ENCODE results near the gene CBL.
"Not testable (repeated sequence)": the region's sequence is repeated elsewhere in the genome, so short reads cannot be mapped to it uniquely, and the experiment has no call there.

CBL gene

GRCh38 chr11:119185981-119186634, 20.0 kb upstream of the CBL start:
- no peak for DNase-seq (ENCODE audit: low read depth)

DNA sequence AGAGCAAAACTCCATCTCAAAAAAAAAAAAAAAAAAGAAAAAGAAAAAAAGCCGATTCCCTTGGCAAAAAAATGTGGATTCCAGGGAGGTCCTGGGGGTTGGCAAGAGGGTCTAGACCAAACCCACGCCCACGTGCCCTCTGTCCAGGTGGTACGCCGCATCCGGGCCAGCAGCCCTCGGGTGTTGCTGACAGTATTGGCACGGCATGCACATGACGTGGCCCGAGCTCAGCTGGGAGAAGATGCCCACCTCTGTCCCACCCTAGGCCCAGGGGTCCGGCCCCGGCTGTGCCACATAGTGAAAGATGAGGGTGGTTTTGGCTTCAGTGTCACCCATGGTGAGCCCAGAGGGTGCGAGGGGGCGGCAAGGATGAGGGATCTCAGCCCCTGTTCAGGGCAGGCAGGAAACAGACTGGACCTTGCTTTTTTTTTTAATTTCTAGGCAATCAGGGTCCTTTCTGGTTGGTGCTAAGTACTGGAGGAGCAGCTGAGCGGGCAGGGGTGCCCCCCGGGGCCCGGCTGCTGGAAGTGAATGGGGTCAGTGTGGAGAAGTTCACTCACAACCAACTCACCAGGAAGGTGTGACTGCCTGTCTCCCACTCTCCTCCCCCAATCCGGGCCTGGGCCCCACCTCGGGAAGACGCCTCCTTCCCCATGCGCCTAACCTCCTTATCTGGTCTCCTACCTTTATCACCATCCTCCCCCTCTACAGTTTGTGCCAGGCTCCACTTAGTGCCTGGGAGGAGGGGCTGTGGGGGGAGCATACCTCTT, 18.8 kb upstream of the CBL start:
- no peak for DNase-seq (ENCODE audit: low read depth)

- DNase-seq (ENCODE audit: low read depth), result no peak
These were observed 18.1 kb upstream of the CBL start for GRCh38 chr11:119188067-119188466.

- DNase-seq (ENCODE audit: low read depth), result no peak
These were observed 17.3 kb upstream of the CBL start for GRCh38 chr11:119188887-119189286.

GRCh38 chr11:119189393-119189792, 16.7 kb upstream of the CBL start:
- no peak for DNase-seq (ENCODE audit: low read depth)

GRCh38 chr11:119190531-119190930, 15.6 kb upstream of the CBL start:
- DNase-seq (ENCODE audit: low read depth), result no peak

GRCh38 chr11:119191265-119191664, 14.9 kb upstream of the CBL start:
- DNase-seq (ENCODE audit: low read depth), result not testable (repeated sequence)

- DNase-seq (ENCODE audit: low read depth), result no peak
These were observed 14.0 kb upstream of the CBL start for GRCh38 chr11:119192111-119192510.

DNA sequence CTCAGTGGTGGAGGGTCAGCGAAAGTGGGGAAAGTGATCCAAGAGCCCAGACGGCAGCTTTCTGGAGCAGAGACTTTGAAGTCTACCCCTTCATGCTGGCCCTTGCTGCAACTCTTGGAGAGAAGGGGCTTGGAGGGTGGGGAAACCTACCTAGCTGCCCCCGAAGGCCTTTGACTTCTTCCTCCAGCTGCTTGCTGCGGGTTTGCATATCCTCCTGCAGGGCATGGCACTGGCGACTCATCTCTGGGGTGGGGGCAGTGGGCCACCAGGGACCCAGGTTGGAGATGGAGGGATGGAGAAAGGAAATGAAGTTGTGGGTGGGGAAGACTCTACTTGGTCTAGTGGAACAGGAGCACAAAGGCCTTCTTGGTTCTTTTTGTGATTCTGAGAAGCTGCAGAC, 13.1 kb upstream of the CBL start:
- no peak for DNase-seq (ENCODE audit: low read depth)

GRCh38 chr11:119193626-119194025, 12.5 kb upstream of the CBL start:
- DNase-seq (ENCODE audit: low read depth), result no peak

GRCh38 chr11:119194811-119195440, 11.2 kb upstream of the CBL start:
- DNase-seq (ENCODE audit: low read depth), result no peak

GRCh38 chr11:119195680-119196079, 10.5 kb upstream of the CBL start:
- DNase-seq (ENCODE audit: low read depth), result peak; percentile 74

DNA sequence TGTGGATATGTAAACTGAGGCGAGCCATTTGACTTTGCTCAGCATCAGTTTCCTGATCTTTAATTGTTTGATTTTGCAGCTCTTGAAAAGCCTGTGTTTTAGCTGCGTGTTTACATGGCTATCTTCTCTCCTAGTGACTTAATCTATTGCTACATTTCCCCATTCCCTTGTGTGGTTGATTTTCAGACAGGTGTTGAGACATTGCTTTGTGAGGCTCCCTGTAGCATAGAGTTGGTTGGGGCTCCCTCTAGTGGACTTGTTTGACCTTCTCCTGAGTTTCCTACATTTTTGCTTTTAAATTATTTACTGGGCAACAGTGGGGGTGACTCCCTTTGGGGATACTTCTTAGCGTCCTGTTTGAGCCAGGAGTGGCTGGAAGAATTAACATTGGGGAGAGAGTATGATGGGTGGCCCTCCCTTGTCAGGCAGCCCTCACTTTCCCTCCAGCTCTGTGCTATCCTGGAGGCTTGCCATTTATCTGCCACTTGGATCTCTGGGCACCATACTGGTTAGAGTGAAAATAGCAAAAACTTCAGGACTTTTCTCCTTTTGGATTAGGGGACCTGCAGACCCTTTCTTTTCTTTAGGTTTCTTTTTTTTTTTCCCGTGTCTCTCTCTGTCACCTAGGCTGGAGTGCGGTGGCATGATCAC, 9.2 kb upstream of the CBL start:
- DNase-seq (ENCODE audit: low read depth), result peak; percentile 87

GRCh38 chr11:119198925-119199324, 7.2 kb upstream of the CBL start:
- DNase-seq (ENCODE audit: low read depth), result no peak

DNA sequence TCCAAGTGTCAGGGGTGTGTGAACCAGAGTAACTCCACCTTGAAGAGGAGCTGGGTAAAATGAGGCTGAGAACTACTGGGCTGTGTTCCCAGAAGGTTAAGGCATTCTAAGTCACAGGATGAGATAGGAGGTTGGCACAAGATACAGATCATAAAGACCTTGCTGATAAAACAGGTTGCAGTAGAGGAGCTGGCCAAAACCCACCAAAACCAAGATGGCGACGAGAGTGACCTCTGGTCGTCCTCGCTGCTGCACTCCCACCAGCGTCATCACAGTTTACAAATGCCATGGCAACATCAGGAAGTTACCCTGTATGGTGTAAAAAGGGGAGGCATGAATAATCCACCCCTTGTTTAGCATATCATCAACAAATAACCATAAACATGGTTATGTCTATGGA, 4.9 kb upstream of the CBL start:
- DNase-seq (ENCODE audit: low read depth), result not testable (repeated sequence)

- no peak for DNase-seq (ENCODE audit: low read depth)
These were observed 3.6 kb upstream of the CBL start for GRCh38 chr11:119202554-119202953.

DNA sequence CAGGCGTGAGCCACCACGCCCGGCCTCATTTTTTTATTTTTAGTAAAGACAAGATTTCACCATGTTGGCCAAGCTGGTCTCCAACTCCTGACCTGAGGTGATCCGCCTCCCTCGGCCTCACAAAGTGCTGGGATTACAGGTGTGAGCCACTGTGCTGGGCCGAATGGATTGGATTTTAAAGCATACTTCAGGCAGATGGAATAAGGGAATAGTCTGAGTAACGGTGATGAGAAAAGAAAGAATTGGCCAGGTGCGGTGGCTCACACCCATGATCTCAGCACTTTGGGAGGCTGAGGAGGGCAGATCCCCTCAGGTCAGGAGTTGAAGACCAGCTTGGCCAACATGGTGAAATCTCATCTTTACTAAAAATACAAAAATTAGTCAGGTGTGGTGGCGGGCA, 2.1 kb upstream of the CBL start:
- no peak for DNase-seq (ENCODE audit: low read depth)

- no peak for DNase-seq (ENCODE audit: low read depth)
These were observed 1.1 kb upstream of the CBL start for GRCh38 chr11:119205080-119205479.

DNA sequence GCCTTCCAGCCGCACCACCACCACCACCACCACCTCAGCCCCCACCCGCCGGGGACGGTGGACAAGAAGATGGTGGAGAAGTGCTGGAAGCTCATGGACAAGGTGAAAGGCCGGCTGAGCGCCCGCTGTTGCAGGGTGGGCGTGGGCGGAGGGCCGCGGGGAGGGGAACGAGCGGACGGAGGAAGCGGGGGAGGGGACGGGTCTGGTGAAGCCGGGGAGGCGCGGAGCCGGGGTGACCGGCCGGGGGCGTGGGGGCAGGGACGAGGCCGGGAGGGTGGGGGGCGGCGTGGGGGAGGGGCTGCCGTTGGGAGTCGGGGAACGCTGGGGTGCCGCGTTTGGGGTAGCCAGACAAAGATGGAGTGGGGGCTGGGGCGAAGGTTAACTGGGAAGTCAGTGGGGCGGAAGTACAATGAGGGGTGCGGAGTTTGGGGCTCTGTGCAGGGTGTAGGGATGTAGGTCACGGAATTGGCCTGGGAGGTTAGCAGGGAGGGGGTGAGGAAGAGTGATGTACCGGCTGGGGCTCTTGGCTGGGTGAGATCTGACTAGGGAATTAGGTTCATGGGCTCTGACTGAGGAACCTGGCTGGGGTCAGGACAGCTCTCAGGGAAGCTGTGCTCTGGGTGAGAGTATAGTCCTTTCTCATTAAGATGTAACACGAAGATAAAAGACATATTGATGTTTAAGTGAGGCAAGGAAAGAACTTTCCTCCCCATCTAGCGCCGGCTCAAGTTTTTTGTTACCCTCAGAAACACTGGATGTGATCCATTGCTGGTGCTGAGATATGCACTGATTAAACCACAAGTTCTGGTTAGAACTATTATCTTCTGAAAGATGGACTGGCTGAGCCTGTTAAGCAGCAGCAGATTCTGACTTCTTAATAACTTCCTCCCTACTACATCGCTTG, 624 bp downstream of the CBL start:
- DNase-seq (ENCODE audit: low read depth), result peak; percentile 47

DNA sequence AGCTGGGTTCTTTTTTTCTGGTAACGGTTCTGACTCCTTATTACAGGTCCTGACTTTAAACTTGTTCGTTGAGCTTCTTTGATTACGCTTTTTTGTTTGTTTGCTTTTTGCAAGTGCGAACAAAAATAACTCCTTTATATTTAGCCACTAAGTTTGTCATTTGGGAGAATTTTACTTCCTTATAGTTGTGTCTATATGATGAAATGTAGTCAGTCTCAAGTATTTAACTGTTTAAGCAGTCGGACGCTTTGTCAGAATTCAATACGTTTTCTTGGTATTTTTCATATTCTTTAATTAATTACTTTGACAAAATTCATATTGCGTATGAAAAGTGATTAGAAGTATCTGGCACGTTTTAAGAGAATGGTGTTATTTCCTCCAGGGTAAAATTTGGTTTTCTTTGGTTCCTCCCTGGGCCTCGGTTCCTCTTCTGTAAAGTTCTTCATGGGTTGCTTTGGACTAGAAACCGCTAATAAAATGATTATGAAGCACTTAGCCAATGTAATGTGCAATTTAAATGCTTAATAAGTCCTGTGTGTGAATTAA, 1.3 kb downstream of the CBL start:
- DNase-seq (ENCODE audit: low read depth), result no peak

GRCh38 chr11:119209186-119209585, 3.0 kb downstream of the CBL start:
- DNase-seq (ENCODE audit: low read depth), result no peak
